Fibroblast of lung (primary cell): ENCODE data around the gene EFNB1.

Experiments used
- CTCF ChIP-seq, 2 donors: IDR thresholded peaks in 1 of 2; conservative IDR thresholded peaks in 1 of 2; 1 replicate in 1 of 2; 2 replicates in 1 of 2; pipeline ENCODE4 v1.5.1; 2011 to 2012; ENCODE audit warnings: low read length in 2 of 2, control low read depth in 1 of 2, inconsistent platforms in 1 of 2, low read depth in 1 of 2, mild to moderate bottlenecking in 1 of 2
- EZH2 ChIP-seq: IDR thresholded peaks from 2 replicates; pipeline ENCODE4 v1.5.1; 2012; ENCODE audit warnings: low read length, control low read depth, mild to moderate bottlenecking; ENCODE audit errors: missing control alignments

DNA sequence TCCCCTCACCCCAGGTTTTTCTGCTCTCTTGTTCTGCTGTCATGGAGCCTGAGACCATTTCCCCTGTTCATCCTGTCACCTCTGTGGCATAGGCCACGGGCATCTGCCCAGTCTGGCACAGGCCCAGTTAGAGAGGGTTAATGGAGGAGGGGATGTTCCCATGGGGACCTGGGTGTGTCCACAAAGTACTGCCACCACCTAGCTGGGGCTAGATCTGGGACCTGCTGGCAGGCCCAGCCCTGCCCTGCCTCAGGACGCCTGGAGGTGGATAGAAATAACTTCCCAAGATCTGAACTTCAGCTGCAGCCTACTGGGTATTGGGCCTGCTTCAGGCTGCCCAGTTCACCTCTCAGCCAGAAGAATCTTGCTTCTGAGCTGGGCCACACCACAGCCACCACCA, 13.5 kb downstream of the EFNB1 start:
- TF ChIP-seq CTCF (conservative IDR thresholded peaks at IDR 0.05 in 1 of 2, IDR thresholded peaks at IDR 0.05 in 1 of 2; ENCODE audit: low read depth in 1 of 2, low read length in 2 of 2) (no peak), EZH2 (no peak)
